HG03280 (cell line): ENCODE data around the gene C14orf132.

Experiments
- ATAC-seq: cut with Tn5 transposase; IDR thresholded peaks from one replicate; pipeline ENCODE4 v1.9.1; 2021; ENCODE audit warnings: mild to moderate bottlenecking, moderate library complexity; ENCODE audit not compliant: unreplicated experiment

The C14orf132 gene

GRCh38 chr14:96139879-96140278 lies 100.7 kb downstream of the C14orf132 start:
- ATAC-seq: no peak

GRCh38 chr14:96140952-96141351 lies 101.8 kb downstream of the C14orf132 start:
- ATAC-seq: no peak
